DMS114 treated with DMSO at 0.1 percent for 48 hours (cell line): ENCODE measurements around the gene KLHL29.

ENCODE experiments used
- DNase-seq: peaks from one replicate; lab custom pipeline; 2025; ENCODE audit not compliant: unreplicated experiment; lab: John Stamatoyannopoulos, UW

Gene KLHL29

DNA sequence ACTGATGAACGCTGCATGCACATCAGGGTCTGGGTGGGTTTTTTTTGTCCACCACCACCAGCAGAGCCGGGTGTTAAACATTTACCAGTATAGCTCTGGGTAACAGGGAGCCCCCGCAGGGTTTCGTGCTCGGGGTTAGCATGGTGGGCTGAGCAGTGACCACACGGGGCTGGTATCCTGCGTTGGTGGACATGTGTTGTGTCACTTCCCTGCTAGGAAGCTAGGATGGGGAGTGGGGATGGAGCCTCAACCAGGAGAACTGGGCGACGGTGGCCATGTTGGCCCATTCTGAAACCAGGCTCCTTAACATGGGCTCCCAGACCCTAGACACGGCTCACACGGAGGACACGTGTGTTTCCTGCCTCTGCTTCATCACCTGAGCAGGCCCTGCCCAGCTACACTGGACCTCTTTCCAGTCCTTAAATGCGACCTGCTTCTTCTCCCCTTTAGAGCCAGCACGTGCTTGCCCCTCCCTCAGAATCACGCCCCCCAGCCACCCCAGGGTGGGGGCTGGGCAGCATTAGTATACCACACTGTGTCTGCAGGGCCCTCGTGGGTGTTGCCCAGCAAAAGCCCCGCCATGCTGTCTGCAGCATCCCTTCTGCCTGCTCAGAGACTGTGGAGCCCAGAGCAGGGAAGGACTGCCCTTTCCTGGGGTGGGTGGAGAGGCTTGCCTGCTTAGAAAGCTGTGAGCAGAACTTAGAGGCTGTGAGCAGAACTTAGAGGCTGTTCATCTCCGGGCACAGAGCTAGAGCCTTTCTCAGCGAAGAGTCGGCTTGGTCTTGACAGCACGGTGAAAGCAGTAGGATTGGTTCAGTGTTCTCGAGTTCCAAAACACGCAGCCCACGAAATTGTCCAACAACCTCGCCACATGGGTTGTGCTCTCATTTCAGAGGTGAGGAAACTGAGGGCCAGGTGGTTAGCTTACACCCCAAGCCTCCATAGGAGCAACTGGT is 142.1 kb downstream of the KLHL29 start:
- DNase-seq = no peak

- DNase-seq = no peak
Observed at GRCh38 chr2:23528171-23528570, 143.2 kb downstream of the KLHL29 start.

DNA sequence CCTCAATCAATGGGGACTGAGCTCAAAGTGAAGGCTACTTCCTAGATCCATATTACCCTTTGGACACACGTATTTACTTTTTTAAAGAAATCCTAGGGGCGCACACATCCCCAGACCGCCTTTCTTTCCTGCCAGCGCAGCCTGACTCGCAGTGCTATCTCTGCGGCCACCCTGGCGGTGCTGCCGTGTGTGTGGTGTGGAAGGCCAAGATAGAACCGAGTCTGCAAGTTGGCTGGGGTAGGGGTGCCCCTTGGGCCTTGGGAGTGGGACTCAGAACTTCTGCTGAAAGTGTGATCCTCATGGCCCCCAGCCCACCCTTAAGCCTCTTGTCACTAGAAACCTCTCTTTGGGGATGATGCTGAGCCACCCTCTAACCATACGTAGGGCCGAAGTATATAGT is 143.7 kb downstream of the KLHL29 start:
- no peak for DNase-seq

- DNase-seq = no peak
Observed at GRCh38 chr2:23529659-23530058, 144.7 kb downstream of the KLHL29 start.

- no peak for DNase-seq
Observed at GRCh38 chr2:23530206-23530908, 145.4 kb downstream of the KLHL29 start.

DNA sequence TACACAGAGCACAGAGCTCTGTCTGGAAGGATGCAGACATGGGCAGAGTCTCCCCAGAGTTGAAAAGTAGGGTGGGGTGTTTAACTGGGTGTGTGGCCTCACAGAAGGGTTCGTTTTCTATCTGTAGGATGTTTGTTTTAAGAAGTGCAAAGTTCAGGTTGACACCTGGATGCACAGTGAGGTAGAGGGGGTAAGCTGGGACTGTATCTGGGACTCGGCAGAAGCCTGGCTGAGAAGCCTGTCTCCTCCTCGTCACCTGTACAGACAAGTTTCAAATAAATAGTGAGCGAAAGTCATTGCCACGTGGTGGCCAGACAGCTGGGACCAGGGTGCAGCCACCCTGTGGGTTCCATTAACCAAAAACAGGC is 145.9 kb downstream of the KLHL29 start:
- no peak for DNase-seq

- DNase-seq = no peak
Observed at GRCh38 chr2:23531280-23531679, 146.3 kb downstream of the KLHL29 start.

DNA sequence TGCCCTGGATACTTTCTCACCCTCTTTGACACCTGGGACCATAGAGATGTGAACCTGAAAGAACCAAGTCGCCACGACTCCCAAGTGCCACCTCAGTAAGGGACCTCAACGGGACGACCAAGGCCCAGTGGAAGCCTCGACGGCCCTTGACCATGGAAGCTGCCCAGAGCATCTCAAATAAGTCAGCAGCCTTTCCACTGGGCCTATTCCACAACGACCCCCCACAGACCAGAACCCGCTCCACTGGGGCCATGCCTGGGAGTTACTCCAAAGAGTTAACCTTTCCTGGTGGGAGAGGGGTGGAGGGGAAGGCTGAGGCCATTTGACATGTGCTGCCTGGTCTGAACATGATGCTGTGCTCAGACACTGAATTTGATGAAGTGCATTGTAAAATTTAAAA is 146.9 kb downstream of the KLHL29 start:
- no peak for DNase-seq

DNA sequence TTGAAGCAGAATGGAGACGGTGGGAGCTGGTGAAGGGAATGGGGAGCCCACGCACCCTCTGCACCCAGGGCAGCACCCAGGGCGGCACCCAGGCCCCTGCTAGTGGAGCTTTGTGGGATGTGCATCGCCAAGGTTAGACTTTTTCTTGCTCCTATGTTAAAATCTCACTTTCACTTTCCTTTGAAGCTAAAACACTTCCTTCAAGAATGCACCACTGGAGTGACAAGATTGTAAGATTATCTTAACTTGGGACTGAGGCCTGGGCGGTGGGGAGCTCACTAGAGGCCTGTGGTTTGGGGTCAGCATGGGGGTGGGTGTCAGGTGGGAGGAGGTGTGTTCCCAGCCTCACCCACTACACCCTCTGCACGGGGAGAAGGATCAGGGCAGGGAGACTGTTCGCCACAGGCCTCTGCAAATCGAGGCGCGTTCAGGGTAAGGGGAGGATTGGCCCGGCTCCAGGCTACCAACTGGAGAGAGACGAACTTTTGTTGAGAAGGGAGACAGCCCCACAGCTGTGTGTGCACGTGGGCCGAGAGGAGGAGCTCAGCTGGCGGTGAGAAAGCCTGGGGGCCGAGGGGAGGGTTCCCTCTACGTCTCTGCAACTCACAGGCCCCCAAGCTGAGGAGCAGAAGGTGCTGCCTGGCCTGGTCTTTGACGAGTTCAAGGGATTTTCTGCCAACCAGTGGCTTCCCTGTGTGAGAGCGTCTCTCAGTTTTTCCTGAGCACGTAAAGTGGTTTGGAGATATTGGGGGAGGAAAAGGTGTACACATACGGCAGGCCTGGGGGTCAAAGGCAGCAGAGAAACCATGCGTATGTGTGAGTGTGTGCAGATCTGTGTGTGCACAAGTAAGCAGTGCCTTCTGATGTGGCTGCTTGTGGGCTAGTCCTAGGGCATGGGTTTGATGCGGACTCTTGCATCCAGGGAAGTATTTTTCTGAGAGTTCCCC is 147.7 kb downstream of the KLHL29 start:
- DNase-seq = no peak

DNA sequence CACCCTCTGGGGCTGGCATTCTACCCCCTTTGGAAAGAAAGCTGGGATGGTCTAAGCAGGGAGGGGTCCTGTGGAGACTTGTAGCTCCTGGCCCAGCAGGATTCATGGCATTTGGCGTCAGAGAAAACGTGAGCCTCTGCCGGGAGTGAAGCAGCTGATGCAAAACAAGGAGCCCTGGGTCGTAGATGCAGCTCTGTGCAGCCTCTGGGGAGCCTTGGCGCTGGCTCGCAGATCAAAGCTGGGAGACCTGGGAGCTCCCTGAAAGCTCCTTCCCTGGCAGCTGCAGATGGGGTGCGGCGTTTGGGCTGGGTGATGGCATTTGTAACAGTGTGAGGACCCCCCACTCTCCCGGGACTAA is 148.3 kb downstream of the KLHL29 start:
- no peak for DNase-seq

DNA sequence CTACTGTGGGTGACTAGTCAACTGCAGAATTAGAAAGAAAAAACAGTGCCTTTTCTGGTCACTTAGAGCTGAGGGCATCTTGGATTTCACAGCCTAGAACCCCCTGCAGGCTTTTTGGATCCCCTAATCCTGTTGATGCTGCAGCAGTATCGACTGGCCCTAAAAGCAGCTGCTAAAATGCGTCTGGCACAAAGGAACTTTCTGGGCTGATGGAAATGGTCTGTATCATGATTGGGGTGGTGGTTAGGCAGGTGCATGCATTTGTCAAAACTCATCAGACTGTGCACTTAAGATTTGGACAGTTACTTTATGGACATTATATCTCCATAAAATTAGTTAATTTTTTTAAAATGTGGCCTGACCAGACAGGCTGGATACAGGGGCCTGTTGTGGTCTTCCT is 149.8 kb downstream of the KLHL29 start:
- no peak for DNase-seq

- no peak for DNase-seq
Observed at GRCh38 chr2:23536326-23536725, 151.3 kb downstream of the KLHL29 start.

DNA sequence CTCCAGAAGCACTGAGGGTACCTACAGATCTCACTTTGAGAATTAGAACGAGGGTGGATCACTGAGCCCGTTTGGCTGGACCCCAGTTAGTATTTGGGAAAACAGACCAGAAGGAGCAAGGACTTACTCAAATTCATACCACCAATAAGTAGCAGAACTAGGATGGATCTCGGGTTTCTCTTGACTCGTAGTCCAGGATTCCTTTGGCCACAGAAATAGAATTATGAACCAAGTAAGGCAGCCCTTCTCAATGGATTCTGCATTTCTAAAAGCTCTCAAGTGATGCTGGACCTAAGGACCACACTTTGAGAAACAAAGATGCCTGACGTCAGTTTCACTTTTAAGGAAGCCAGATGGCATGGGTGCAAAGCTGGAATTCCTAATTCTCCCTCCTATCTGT is 153.0 kb downstream of the KLHL29 start:
- no peak for DNase-seq

- no peak for DNase-seq
Observed at GRCh38 chr2:23538566-23538965, 153.6 kb downstream of the KLHL29 start.

DNA sequence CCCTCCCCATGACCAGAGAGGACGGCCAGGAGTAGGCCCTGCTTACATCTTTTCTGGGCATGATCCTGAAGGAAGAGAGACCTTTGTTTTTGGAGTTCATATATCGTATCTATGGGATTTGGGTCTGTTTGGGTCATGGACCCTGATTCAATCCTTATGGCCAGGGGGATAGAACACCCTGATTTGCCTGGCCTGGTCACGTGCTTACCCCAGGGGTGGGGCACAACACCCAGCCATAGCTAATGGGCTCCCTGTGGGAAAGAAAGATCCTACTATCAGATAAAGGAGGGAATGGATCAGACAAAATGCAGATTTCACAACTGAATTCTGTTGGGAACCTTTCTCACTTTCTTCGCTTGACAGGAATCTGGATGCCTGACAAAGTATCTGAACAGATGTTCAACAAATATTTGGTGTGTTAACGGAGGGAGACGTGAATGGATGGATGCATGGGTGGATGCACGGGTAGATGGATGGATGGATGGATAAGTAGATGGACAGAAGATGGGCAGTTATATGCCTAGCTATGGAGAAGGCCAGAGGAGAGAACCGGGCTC is 155.9 kb downstream of the KLHL29 start:
- DNase-seq = no peak

DNA sequence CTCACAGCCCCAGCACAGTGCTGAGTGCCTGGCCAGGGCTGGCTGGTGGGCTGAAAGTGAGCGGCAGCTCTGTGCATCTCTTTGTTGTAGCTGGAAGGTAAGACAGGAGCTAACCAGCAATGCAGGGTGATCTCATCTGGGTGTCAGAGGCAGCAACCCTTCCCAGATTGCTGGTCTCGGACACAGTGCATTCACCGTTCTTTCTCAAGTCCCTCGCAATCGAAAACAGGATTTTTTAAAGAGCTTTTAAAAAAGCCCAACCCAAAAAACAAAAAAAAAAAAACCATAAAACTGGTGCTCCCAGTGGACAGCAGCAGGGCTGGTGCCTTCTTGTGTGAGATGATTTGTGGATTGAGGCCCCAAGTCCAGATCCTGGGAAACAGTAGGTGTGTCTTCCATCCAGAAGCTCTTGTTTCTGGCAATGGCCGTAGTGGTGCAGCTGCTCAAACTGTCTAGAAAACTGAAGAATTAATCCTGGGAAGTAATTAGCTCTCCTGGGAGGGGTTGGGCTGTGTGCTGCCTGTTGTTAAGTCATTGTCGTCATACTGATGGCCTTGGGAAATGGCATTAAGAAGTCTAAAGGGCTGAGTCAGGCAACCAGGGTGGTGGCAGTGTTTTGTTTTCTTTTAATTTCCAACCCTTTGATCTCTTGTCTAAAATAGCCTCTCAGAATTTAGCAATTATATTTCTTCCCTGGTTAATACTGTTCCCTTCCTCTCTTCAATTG is 156.7 kb downstream of the KLHL29 start:
- DNase-seq = no peak

DNA sequence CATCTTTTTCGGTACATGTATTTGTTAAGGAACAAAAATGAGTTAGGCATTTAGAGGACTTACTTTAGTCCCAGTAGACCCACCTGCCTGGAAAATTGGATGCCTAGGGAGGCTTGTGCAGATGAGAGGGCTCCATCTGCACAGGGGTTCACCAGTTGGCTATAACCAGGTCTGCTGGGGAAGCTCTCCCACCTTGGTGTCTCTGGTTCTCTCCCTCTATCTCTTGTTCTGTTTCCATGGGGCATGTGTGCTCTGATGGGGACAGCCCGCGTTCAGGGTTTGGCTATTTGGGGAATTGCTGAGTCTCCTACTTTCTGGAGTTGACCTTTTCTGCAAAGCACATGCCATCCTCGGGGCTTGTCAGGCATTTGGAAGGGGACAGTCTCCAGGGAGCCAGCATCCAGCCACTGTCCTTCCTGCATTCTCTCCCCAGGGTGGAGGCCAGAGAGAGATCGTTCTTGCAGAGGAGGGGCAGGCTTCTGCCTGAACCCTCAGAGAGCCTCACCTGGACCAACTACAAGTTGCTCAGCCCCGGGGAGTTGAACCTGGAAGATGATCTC is 157.3 kb downstream of the KLHL29 start:
- no peak for DNase-seq

- no peak for DNase-seq
Observed at GRCh38 chr2:23543302-23543701, 158.3 kb downstream of the KLHL29 start.

DNA sequence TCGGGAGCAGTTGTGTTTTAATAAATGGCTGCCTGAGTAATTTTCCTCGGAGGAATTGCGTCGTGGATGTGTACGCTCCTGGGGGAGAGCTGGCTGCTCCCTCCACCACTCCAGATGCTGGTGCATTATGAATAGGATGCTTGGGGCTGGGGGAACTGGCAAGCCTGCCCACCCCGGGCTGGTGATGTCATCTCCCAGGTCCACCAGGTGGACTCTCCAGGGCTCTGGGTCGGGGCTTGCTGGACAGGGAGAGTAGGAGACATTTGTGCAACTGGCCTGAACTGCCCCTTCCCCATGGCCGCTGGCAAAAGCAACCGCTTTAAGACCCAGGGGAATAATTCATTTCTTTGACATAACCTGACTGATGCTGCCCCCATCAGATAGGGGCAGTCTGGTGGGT is 158.7 kb downstream of the KLHL29 start:
- no peak for DNase-seq
